ENCODE data around the gene ITPK1.
"Not testable (repeated sequence)": the region's sequence is repeated elsewhere in the genome, so short reads cannot be mapped to it uniquely, and the experiment has no call there.

Gene ITPK1

GRCh38 chr14:93082576-93083001 is 33.1 kb downstream of the ITPK1 start:
- no peak for DNase-seq

GRCh38 chr14:93081876-93082570 is 33.7 kb downstream of the ITPK1 start:
- DNase-seq = no peak

- DNase-seq = no peak
Observed at GRCh38 chr14:93079865-93080403, 35.8 kb downstream of the ITPK1 start.

- DNase-seq = no peak
Observed at GRCh38 chr14:93079321-93079720, 36.4 kb downstream of the ITPK1 start.

- DNase-seq = no peak
Observed at GRCh38 chr14:93078870-93079269, 36.9 kb downstream of the ITPK1 start.

GRCh38 chr14:93076755-93077154 is 39.0 kb downstream of the ITPK1 start:
- DNase-seq = no peak

GRCh38 chr14:93075891-93076290 is 39.8 kb downstream of the ITPK1 start:
- no peak for DNase-seq

- DNase-seq = no peak
Observed at GRCh38 chr14:93073910-93074769, 41.6 kb downstream of the ITPK1 start.

- DNase-seq = no peak
Observed at GRCh38 chr14:93073358-93073707, 42.4 kb downstream of the ITPK1 start.

GRCh38 chr14:93072659-93073357 is 42.9 kb downstream of the ITPK1 start:
- DNase-seq = no peak

GRCh38 chr14:93068711-93069110 is 47.0 kb downstream of the ITPK1 start:
- no peak for DNase-seq

GRCh38 chr14:93067088-93067487 is 48.6 kb downstream of the ITPK1 start:
- no peak for DNase-seq

- DNase-seq = no peak
Observed at GRCh38 chr14:93065272-93065730, 50.4 kb downstream of the ITPK1 start.

GRCh38 chr14:93064411-93065271 is 51.1 kb downstream of the ITPK1 start:
- DNase-seq = no peak

- no peak for DNase-seq
Observed at GRCh38 chr14:93063393-93063792, 52.3 kb downstream of the ITPK1 start.

- DNase-seq = no peak
Observed at GRCh38 chr14:93062890-93063289, 52.8 kb downstream of the ITPK1 start.

GRCh38 chr14:93062013-93062412 is 53.7 kb downstream of the ITPK1 start:
- DNase-seq = not testable (repeated sequence)

GRCh38 chr14:93061380-93062012 is 54.2 kb downstream of the ITPK1 start:
- DNase-seq = no peak

- no peak for DNase-seq
Observed at GRCh38 chr14:93060841-93061240, 54.9 kb downstream of the ITPK1 start.

- DNase-seq = no peak
Observed at GRCh38 chr14:93059917-93060545, 55.7 kb downstream of the ITPK1 start.

GRCh38 chr14:93059260-93059659 is 56.5 kb downstream of the ITPK1 start:
- no peak for DNase-seq
